Measurements from ENCODE around the gene HAND2. TPM values are rescaled to one million over a fixed set of nuclear protein-coding genes. Genes with fewer than 3 reads are reported as not detected.

Gene HAND2
- total and polyA plus RNA-seq, 2 experiments from 2014 or later = 0.15 TPM; not detected in 1

DNA sequence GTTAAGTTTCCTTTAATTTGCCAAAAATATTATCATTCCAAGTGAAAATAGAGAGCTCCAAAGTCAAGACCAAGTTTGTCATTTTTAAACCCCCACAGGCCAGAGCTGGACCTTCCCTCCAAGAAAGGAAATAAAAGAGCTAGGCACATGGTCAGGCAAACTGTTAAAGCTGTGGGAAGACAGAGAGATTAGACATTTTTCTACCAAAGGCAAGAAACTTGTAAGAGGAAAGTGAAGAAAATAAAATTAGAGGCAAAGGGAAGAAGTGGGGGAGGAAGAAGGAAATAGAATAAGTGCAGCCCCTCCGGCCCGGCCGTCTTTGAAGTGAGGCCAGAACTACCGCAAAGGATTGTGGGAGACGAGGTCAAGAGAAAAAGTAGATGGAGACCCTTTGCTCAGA, 47.9 kb upstream of the HAND2 start (continued):
- TF ChIP-seq, protein P1, sequence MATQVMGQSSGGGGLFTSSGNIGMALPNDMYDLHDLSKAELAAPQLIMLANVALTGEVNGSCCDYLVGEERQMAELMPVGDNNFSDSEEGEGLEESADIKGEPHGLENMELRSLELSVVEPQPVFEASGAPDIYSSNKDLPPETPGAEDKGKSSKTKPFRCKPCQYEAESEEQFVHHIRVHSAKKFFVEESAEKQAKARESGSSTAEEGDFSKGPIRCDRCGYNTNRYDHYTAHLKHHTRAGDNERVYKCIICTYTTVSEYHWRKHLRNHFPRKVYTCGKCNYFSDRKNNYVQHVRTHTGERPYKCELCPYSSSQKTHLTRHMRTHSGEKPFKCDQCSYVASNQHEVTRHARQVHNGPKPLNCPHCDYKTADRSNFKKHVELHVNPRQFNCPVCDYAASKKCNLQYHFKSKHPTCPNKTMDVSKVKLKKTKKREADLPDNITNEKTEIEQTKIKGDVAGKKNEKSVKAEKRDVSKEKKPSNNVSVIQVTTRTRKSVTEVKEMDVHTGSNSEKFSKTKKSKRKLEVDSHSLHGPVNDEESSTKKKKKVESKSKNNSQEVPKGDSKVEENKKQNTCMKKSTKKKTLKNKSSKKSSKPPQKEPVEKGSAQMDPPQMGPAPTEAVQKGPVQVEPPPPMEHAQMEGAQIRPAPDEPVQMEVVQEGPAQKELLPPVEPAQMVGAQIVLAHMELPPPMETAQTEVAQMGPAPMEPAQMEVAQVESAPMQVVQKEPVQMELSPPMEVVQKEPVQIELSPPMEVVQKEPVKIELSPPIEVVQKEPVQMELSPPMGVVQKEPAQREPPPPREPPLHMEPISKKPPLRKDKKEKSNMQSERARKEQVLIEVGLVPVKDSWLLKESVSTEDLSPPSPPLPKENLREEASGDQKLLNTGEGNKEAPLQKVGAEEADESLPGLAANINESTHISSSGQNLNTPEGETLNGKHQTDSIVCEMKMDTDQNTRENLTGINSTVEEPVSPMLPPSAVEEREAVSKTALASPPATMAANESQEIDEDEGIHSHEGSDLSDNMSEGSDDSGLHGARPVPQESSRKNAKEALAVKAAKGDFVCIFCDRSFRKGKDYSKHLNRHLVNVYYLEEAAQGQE (IDR thresholded peaks at IDR 0.05; ENCODE audit: unreplicated experiment) = no peak
- TF ChIP-seq EZH2phosphoT487 (IDR thresholded peaks at IDR 0.05; ENCODE audit: unreplicated experiment) = no peak
- TF ChIP-seq ZNF331 (CRISPR knock-in tag; IDR thresholded peaks at IDR 0.05; ENCODE audit: low read depth) = no peak
- no peak for TF ChIP-seq ZNF114 (CRISPR knock-in tag; IDR thresholded peaks at IDR 0.05)

DNA sequence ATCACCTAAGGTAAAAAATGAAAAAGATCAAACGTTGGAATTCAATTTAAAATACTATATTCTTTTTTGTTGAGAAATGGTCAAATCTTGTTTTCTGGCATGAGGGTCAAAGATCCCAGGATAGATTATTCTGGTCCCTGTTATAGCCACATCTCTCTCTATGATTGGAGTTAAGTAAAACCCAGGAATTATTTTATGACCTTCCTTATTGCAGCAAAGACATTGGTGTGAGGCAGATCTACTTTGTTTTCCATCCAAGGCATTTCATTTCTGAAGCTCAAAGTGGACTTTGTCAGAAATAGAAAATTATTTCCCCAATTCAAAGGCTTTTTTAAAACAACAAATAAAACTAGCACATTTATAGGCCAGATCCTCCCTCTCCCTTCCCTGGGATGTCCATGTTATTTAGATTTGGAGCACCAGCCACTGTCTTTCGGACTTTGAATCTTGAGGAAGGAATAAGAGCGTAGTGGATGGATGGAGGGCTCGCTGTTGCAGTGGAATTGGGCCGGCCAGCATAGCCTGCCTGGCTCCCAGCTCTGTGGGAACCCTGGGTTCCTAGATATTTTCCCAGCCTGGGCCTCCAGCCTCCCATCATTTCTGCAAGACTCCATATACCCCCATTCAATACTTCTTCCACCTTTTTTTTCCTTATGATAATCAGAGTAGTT, 45.6 kb upstream of the HAND2 start:
- no peaks in the 10 kb centered on the region for H3K27me3 ChIP-seq (ENCODE audit: insufficient read depth)
- H3K4me1 Mint-ChIP-seq = peaks cover 2% of the 10 kb centered on the region; the same call in 1 of the 3 replicates
- ATAC-seq (no peak; the same call in 2 of the 3 replicates), DNase-seq (ENCODE audit: low spot score) (no peak)
- H3K79me2 ChIP-seq (replicated peaks; ENCODE audit: insufficient read depth) = no peaks in the 10 kb centered on the region
- no peak overlapping the region for H3K27ac Mint-ChIP-seq
- no peaks in the 10 kb centered on the region for H3K36me3 Mint-ChIP-seq (ENCODE audit: low read depth)
- no peaks in the 10 kb centered on the region for H3F3A ChIP-seq (replicated peaks; ENCODE audit: low read depth)
- no peaks in the 10 kb centered on the region for H3K27me3 Mint-ChIP-seq (ENCODE audit: insufficient read depth, low read depth, poor library complexity)
- H3K4me3 Mint-ChIP-seq = no peak overlapping the region
- no peaks in the 10 kb centered on the region for H3K9me3 Mint-ChIP-seq
- H3K4me2 ChIP-seq = no peak overlapping the region
- H2AFZ ChIP-seq = no peak overlapping the region
- H3K27ac ChIP-seq (ENCODE audit: low read depth) = no peak overlapping the region
- no peaks in the 10 kb centered on the region for H3K9me2 ChIP-seq (ENCODE audit: insufficient read depth)
- no peak overlapping the region for H3K4me3 ChIP-seq
- H3K4me1 ChIP-seq (ENCODE audit: insufficient read depth) = no peaks in the 10 kb centered on the region
- no peaks in the 10 kb centered on the region for H4K20me1 ChIP-seq (replicated peaks; ENCODE audit: insufficient read depth)
- no peaks in the 10 kb centered on the region for H3K36me3 ChIP-seq (ENCODE audit: insufficient read depth)
- TF ChIP-seq ZNF331 (CRISPR knock-in tag; IDR thresholded peaks at IDR 0.05; ENCODE audit: low read depth) = no peak
- no peak for TF ChIP-seq EZH2 (IDR thresholded peaks at IDR 0.05; ENCODE audit: low read depth, unreplicated experiment)
- TF ChIP-seq, protein P2, sequence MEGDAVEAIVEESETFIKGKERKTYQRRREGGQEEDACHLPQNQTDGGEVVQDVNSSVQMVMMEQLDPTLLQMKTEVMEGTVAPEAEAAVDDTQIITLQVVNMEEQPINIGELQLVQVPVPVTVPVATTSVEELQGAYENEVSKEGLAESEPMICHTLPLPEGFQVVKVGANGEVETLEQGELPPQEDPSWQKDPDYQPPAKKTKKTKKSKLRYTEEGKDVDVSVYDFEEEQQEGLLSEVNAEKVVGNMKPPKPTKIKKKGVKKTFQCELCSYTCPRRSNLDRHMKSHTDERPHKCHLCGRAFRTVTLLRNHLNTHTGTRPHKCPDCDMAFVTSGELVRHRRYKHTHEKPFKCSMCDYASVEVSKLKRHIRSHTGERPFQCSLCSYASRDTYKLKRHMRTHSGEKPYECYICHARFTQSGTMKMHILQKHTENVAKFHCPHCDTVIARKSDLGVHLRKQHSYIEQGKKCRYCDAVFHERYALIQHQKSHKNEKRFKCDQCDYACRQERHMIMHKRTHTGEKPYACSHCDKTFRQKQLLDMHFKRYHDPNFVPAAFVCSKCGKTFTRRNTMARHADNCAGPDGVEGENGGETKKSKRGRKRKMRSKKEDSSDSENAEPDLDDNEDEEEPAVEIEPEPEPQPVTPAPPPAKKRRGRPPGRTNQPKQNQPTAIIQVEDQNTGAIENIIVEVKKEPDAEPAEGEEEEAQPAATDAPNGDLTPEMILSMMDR (conservative IDR thresholded peaks at IDR 0.05; ENCODE audit: low read depth in 2 of 2) = no peak
- TF ChIP-seq STAT1 (IDR thresholded peaks at IDR 0.05; ENCODE audit: unreplicated experiment) = no peak
- TF ChIP-seq NANOG (IDR thresholded peaks at IDR 0.05; ENCODE audit: borderline replicate concordance) = no peak
- TF ChIP-seq, protein P3, sequence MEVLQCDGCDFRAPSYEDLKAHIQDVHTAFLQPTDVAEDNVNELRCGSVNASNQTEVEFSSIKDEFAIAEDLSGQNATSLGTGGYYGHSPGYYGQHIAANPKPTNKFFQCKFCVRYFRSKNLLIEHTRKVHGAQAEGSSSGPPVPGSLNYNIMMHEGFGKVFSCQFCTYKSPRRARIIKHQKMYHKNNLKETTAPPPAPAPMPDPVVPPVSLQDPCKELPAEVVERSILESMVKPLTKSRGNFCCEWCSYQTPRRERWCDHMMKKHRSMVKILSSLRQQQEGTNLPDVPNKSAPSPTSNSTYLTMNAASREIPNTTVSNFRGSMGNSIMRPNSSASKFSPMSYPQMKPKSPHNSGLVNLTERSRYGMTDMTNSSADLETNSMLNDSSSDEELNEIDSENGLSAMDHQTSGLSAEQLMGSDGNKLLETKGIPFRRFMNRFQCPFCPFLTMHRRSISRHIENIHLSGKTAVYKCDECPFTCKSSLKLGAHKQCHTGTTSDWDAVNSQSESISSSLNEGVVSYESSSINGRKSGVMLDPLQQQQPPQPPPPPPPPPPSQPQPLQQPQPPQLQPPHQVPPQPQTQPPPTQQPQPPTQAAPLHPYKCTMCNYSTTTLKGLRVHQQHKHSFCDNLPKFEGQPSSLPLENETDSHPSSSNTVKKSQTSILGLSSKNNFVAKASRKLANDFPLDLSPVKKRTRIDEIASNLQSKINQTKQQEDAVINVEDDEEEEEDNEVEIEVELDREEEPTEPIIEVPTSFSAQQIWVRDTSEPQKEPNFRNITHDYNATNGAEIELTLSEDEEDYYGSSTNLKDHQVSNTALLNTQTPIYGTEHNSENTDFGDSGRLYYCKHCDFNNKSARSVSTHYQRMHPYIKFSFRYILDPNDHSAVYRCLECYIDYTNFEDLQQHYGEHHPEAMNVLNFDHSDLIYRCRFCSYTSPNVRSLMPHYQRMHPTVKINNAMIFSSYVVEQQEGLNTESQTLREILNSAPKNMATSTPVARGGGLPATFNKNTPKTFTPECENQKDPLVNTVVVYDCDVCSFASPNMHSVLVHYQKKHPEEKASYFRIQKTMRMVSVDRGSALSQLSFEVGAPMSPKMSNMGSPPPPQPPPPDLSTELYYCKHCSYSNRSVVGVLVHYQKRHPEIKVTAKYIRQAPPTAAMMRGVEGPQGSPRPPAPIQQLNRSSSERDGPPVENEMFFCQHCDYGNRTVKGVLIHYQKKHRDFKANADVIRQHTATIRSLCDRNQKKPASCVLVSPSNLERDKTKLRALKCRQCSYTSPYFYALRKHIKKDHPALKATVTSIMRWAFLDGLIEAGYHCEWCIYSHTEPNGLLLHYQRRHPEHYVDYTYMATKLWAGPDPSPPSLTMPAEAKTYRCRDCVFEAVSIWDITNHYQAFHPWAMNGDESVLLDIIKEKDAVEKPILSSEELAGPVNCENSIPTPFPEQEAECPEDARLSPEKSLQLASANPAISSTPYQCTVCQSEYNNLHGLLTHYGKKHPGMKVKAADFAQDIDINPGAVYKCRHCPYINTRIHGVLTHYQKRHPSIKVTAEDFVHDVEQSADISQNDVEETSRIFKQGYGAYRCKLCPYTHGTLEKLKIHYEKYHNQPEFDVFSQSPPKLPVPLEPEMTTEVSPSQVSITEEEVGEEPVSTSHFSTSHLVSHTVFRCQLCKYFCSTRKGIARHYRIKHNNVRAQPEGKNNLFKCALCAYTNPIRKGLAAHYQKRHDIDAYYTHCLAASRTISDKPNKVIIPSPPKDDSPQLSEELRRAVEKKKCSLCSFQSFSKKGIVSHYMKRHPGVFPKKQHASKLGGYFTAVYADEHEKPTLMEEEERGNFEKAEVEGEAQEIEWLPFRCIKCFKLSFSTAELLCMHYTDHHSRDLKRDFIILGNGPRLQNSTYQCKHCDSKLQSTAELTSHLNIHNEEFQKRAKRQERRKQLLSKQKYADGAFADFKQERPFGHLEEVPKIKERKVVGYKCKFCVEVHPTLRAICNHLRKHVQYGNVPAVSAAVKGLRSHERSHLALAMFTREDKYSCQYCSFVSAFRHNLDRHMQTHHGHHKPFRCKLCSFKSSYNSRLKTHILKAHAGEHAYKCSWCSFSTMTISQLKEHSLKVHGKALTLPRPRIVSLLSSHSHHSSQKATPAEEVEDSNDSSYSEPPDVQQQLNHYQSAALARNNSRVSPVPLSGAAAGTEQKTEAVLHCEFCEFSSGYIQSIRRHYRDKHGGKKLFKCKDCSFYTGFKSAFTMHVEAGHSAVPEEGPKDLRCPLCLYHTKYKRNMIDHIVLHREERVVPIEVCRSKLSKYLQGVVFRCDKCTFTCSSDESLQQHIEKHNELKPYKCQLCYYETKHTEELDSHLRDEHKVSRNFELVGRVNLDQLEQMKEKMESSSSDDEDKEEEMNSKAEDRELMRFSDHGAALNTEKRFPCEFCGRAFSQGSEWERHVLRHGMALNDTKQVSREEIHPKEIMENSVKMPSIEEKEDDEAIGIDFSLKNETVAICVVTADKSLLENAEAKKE (CRISPR knock-in tag; IDR thresholded peaks at IDR 0.05) = no peak
- TF ChIP-seq, protein P4, sequence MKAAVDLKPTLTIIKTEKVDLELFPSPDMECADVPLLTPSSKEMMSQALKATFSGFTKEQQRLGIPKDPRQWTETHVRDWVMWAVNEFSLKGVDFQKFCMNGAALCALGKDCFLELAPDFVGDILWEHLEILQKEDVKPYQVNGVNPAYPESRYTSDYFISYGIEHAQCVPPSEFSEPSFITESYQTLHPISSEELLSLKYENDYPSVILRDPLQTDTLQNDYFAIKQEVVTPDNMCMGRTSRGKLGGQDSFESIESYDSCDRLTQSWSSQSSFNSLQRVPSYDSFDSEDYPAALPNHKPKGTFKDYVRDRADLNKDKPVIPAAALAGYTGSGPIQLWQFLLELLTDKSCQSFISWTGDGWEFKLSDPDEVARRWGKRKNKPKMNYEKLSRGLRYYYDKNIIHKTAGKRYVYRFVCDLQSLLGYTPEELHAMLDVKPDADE (IDR thresholded peaks at IDR 0.05) = no peak

All from GM23338 (cell line).